ENCODE results near the gene CDCA5. TPM values are rescaled to one million over a fixed set of nuclear protein-coding genes. Genes with fewer than 3 reads are reported as not detected.

The CDCA5 gene
- total RNA-seq, 1 donor from 2014 or later = 2.6 TPM

DNA sequence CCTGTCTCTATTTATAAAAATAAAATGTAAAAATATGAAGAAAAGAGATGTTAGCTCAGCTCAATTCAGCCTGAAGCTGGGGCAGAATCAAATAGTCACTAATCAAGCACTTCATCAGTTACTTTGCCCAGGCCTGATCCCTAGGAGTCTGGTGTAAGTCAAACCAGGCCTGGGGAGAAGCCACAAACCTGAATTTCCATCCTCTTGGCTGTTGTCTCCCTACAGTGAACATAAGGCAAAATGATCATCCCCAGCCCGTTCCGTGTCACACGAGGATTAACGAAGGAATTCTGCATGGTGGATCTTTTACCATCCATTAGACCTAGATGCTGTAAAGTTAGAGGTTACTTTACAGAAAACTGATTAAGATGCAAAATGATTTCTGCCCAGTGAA lies 19.0 kb downstream of the CDCA5 start:
- H3K4me1 Mint-ChIP-seq = no peaks in the 10 kb centered on the region

DNA sequence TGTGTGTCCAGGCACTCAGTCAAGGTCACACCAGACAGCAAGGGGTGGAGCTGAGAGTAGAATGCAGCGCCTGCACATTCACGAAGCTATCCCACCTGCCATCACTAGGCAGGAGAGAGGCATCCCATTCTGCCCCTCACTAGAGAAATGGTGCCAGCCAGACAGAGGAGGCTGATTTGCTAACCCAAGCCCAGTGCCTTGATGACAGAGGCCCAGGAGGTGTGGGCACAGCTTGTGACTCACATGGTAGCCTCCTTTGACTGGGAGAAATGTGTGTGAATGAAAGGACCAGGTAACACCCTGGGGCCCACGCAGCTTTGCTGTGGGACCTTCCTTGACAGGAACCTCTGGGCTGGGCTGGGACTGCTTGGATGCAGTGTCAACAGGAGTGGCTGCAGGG lies 20.3 kb downstream of the CDCA5 start:
- no peaks in the 10 kb centered on the region for H3K4me1 Mint-ChIP-seq
- H3K4me3 Mint-ChIP-seq = no peak overlapping the region
- POLR2A ChIA-PET = interaction anchor here (0.6 kb wide), 1 partner anchor 240 kb away, joined by 5 read pairs; no protein-coding TSS in a partner anchor
- no peaks in the 10 kb centered on the region for H3K9me3 Mint-ChIP-seq
- ATAC-seq (ENCODE audit: low read depth) (no peak), DNase-seq (no peak)
- no peak overlapping the region for H3K27ac Mint-ChIP-seq
- peaks cover 1% of the 10 kb centered on the region for H3K27me3 Mint-ChIP-seq
- CTCF ChIA-PET = interaction anchor here (0.6 kb wide), 1 partner anchor 35 kb away, joined by 4 read pairs; no protein-coding TSS in a partner anchor
- intact Hi-C loops (cut with micrococcal nuclease) = no loop called here
- TF ChIP-seq, protein P1, sequence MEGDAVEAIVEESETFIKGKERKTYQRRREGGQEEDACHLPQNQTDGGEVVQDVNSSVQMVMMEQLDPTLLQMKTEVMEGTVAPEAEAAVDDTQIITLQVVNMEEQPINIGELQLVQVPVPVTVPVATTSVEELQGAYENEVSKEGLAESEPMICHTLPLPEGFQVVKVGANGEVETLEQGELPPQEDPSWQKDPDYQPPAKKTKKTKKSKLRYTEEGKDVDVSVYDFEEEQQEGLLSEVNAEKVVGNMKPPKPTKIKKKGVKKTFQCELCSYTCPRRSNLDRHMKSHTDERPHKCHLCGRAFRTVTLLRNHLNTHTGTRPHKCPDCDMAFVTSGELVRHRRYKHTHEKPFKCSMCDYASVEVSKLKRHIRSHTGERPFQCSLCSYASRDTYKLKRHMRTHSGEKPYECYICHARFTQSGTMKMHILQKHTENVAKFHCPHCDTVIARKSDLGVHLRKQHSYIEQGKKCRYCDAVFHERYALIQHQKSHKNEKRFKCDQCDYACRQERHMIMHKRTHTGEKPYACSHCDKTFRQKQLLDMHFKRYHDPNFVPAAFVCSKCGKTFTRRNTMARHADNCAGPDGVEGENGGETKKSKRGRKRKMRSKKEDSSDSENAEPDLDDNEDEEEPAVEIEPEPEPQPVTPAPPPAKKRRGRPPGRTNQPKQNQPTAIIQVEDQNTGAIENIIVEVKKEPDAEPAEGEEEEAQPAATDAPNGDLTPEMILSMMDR (IDR thresholded peaks at IDR 0.05) = no peak
- H3K36me3 Mint-ChIP-seq (ENCODE audit: low read depth) = no peaks in the 10 kb centered on the region

More for the DNA sequence above, 19.0 kb downstream of the CDCA5 start:
- ATAC-seq (ENCODE audit: low read depth) = no peak
- intact Hi-C loops (cut with micrococcal nuclease) = no loop called here
- TF ChIP-seq, protein P1 (IDR thresholded peaks at IDR 0.05) = no peak
- Mint-ChIP-seq H3K4me3 (no peak overlapping the region), H3K27me3 (peaks cover 1% of the 10 kb centered on the region), H3K27ac (no peak overlapping the region), H3K36me3 (ENCODE audit: low read depth) (no peaks in the 10 kb centered on the region), H3K9me3 (no peaks in the 10 kb centered on the region)
- ChIA-PET CTCF (no interaction called here), POLR2A (no interaction called here)
- no peak for DNase-seq

DNA sequence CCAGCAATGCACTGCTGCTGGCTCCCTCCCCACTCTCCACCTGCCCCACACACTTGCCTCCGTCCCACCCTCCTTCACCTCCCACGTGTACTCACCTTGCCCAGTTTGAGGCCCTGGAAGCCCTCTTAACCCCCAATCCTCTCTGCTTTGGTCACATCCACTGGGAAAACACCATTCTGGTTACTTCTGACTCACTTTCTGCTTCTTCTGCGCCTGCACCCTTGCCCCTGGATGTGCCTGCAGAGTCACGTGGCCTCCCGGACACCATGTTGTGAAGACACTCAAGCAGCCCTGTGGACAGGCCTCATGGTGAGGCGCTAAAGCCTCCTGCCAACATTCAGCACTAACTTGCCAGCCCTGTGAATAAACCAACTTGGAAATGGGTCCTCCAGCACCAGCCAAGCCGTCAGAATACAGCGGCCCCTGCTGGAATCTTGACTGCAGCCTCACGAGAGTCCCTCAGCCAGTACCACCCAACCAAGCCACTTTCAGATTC lies 22.9 kb downstream of the CDCA5 start:
- ATAC-seq (ENCODE audit: low read depth) = no peak
- Mint-ChIP-seq H3K4me3 (no peak overlapping the region), H3K36me3 (ENCODE audit: low read depth) (no peaks in the 10 kb centered on the region), H3K27ac (no peak overlapping the region), H3K4me1 (no peaks in the 10 kb centered on the region), H3K27me3 (peaks cover 1% of the 10 kb centered on the region), H3K9me3 (no peaks in the 10 kb centered on the region)
- DNase-seq = no peak
- intact Hi-C loops (cut with micrococcal nuclease) = no loop called here
- POLR2A ChIA-PET = no interaction called here
- CTCF ChIA-PET = no interaction called here
- TF ChIP-seq, protein P1 (IDR thresholded peaks at IDR 0.05) = no peak

DNA sequence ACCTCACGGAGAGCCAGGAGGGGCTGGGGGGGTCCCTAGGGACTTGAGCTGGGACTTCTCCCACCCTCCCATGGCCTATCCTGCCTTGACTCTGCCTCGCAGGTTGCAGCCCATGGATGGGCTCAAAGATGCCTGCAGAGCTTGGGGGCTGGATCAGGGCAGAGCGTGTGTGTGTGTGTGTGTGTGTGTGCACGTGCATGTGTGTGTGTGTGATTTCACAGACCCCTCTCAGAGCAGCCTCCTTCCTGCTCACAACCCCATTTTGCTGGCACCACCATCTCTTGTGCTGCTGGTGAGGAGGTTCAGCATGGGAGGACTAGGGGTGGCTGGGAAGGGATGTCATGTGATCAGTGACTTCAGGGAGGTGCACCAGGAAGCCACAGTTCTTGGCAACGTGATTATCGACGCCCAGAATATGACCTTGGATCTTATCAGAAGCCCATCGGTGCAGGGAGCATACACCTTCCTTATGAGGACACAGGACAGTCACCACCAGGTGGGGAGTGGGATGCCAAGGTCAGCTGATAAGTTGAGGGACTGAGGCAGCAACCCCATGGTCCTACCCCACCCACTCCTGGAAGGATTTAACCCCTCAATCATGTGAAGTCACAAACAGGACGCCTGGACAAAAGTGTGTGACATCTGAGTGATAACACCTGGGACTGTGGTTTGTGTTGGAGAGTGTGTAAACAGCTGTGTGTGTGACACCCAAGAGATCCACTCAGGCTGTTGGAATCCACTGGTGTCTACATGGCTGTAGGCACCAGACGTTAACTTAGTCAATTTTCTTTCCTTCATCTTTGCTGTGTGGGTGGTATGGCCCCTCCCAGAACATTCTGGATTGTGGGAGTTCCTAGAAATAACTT lies 23.6 kb downstream of the CDCA5 start:
- Mint-ChIP-seq H3K36me3 (ENCODE audit: low read depth) (no peaks in the 10 kb centered on the region), H3K27me3 (peaks cover 1% of the 10 kb centered on the region), H3K9me3 (no peaks in the 10 kb centered on the region), H3K4me1 (no peaks in the 10 kb centered on the region), H3K4me3 (no peak overlapping the region), H3K27ac (no peak overlapping the region)
- TF ChIP-seq, protein P1 (IDR thresholded peaks at IDR 0.05) = no peak
- DNase-seq (no peak), ATAC-seq (ENCODE audit: low read depth) (no peak)
- POLR2A ChIA-PET = no interaction called here
- CTCF ChIA-PET = no interaction called here
- intact Hi-C loops (cut with micrococcal nuclease) = no loop called here

GRCh38 chr11:65059523-65059922 lies 24.3 kb downstream of the CDCA5 start:
- Mint-ChIP-seq H3K27me3 (peaks cover 1% of the 10 kb centered on the region), H3K9me3 (no peaks in the 10 kb centered on the region), H3K4me3 (no peak overlapping the region), H3K27ac (no peak overlapping the region), H3K4me1 (peaks cover 2% of the 10 kb centered on the region), H3K36me3 (ENCODE audit: low read depth) (no peaks in the 10 kb centered on the region)
- ChIA-PET POLR2A (no interaction called here), CTCF (no interaction called here)
- intact Hi-C loops (cut with micrococcal nuclease) = no loop called here
- no peak for ATAC-seq (ENCODE audit: low read depth)
- TF ChIP-seq, protein P1 (IDR thresholded peaks at IDR 0.05) = no peak
- DNase-seq = no peak
